B cell (primary cell): Measurements from ENCODE around the gene ERN2. TPM values are rescaled to one million over a fixed set of nuclear protein-coding genes. Genes with fewer than 3 reads are reported as not detected.

Experiments
- ATAC-seq: fragments of 200-7000 bp; cut with Tn5 transposase; one replicate; pipeline ENCODE4 v1.10.0; 2021; ENCODE audit warnings: low read depth, mild to moderate bottlenecking, moderate number of reproducible peaks, moderate library complexity
- CTCF ChIA-PET: fragments of 350-600 bp; sonication (Branson Sonifier 250); formaldehyde crosslinking; loops from one replicate; lab custom pipeline; 2021; ENCODE audit warnings: antibody characterized with exemption, inconsistent platforms; lab: Charles Lee
- POLR2A ChIA-PET: fragments of 350-600 bp; sonication (Branson Sonifier 250); formaldehyde crosslinking; loops from one replicate; lab custom pipeline; 2021; ENCODE audit warnings: antibody characterized with exemption; lab: Charles Lee
- DNase-seq: peaks from one replicate; pipeline ENCODE4 v3.0.0; 2013
- H2AFZ ChIP-seq: 2 replicates; pipeline ENCODE4 v1.6.1; 2012; ENCODE audit warnings: mild to moderate bottlenecking, low read depth, low read length; ENCODE audit not compliant: insufficient read depth, poor library complexity, severe bottlenecking
- H3K27ac ChIP-seq, 2 donors: 1 replicate in 1 of 2; 2 replicates in 1 of 2; pipeline ENCODE4 v1.5.1; 2012 to 2013; ENCODE audit warnings: low read length in 2 of 2, mild to moderate bottlenecking in 2 of 2, moderate library complexity in 1 of 2
- H3K27me3 ChIP-seq, 4 experiments: fragments of 200-600 bp in 1 of 4; sonication (generic) in 1 of 4; replicated peaks in 1 of 4; 1 replicate in 2 of 4; 2 replicates in 2 of 4; pipeline versions ENCODE4 v1.6.1 to v1.7.0; 2013 to 2016; ENCODE audit warnings: low read length in 3 of 4, mild to moderate bottlenecking in 2 of 4, mixed read lengths in 1 of 4, moderate library complexity in 1 of 4; ENCODE audit not compliant: insufficient read depth in 4 of 4, control insufficient read depth in 3 of 4; ENCODE audit errors: control extremely low read depth in 1 of 4
- H3K36me3 ChIP-seq, 2 experiments: replicated peaks in 1 of 2; 1 replicate in 1 of 2; 2 replicates in 1 of 2; pipeline versions ENCODE4 v1.6.1 to v1.7.1; 2013; ENCODE audit warnings: low read length in 1 of 2; ENCODE audit not compliant: insufficient read depth in 2 of 2, control insufficient read depth in 1 of 2; ENCODE audit errors: control extremely low read depth in 1 of 2, extremely low read depth in 1 of 2
- H3K4me1 ChIP-seq, 2 donors: fragments of 200-600 bp in 1 of 2; sonication (generic) in 1 of 2; 1 replicate in 1 of 2; 2 replicates in 1 of 2; pipeline versions ENCODE4 v1.5.1 to v1.6.1; 2013 to 2017; ENCODE audit warnings: low read length in 2 of 2; ENCODE audit not compliant: control insufficient read depth in 2 of 2, insufficient read depth in 2 of 2
- H3K4me2 ChIP-seq: replicated peaks from 2 replicates; pipeline ENCODE3; 2012; ENCODE audit warnings: mild to moderate bottlenecking, low read depth, low read length; ENCODE audit not compliant: poor library complexity, severe bottlenecking
- H3K4me3 ChIP-seq, 5 experiments: fragments of 200-600 bp in 1 of 5; sonication (generic) in 1 of 5; 1 replicate in 3 of 5; 2 replicates in 2 of 5; pipeline versions ENCODE4 v1.5.1 to v1.7.0; 2011 to 2016; ENCODE audit warnings: low read length in 4 of 5, mild to moderate bottlenecking in 4 of 5, low read depth in 2 of 5, control low read depth in 1 of 5, moderate library complexity in 1 of 5; ENCODE audit not compliant: insufficient read depth in 1 of 5; ENCODE audit errors: control extremely low read depth in 1 of 5, extremely low read depth in 1 of 5
- H3K79me2 ChIP-seq: fragments of 200-600 bp; sonication (generic); one replicate; pipeline ENCODE4 v1.6.0; 2016; ENCODE audit warnings: low read length; ENCODE audit not compliant: control insufficient read depth, insufficient read depth
- H3K9ac ChIP-seq: fragments of 200-600 bp; sonication (generic); 2 replicates; pipeline ENCODE4 v1.6.1; 2017; ENCODE audit warnings: mild to moderate bottlenecking, low read length, moderate library complexity
- H3K9me3 ChIP-seq, 3 donors: one replicate each; pipeline versions ENCODE4 v1.6.1 to v1.7.1; 2013; ENCODE audit warnings: low read length in 2 of 3; ENCODE audit not compliant: control insufficient read depth in 2 of 3, insufficient read depth in 1 of 3; ENCODE audit errors: control extremely low read depth in 1 of 3
- H4K20me1 ChIP-seq: 2 replicates; pipeline ENCODE4 v1.6.0; 2012; ENCODE audit warnings: mild to moderate bottlenecking, low read length; ENCODE audit not compliant: insufficient read depth, control insufficient read depth, poor library complexity, severe bottlenecking
- H3K27ac Mint-ChIP-seq: one replicate; pipeline ENCODE4 v1.8.0; 2021; ENCODE audit warnings: mixed read lengths
- H3K27me3 Mint-ChIP-seq: one replicate; pipeline ENCODE4 v1.8.0; 2021; ENCODE audit warnings: mixed read lengths
- H3K4me1 Mint-ChIP-seq: one replicate; pipeline ENCODE4 v1.8.0; 2021; ENCODE audit warnings: mixed read lengths
- H3K4me3 Mint-ChIP-seq: one replicate; pipeline ENCODE4 v1.8.0; 2021; ENCODE audit warnings: mixed read lengths
- H3K9me3 Mint-ChIP-seq: one replicate; pipeline ENCODE4 v1.8.0; 2022; ENCODE audit warnings: mixed read lengths; ENCODE audit not compliant: insufficient read depth
- EZH2 ChIP-seq: IDR thresholded peaks from 2 replicates; pipeline ENCODE4 v1.6.1; 2012; ENCODE audit warnings: borderline replicate concordance, low read depth, mild to moderate bottlenecking, moderate library complexity, low read length; ENCODE audit not compliant: insufficient read depth, poor library complexity, severe bottlenecking
- WGBS: methylation state at CpG from one replicate; pipeline ENCODE4 v1.1.5; 2013; ENCODE audit warnings: missing lambda C conversion rate; ENCODE audit not compliant: insufficient coverage; 5-methylcytosine and 5-hydroxymethylcytosine counted together
- intact Hi-C: fragments of 100-400 bp; cut with micrococcal nuclease; formaldehyde crosslinking; loops from one replicate; pipeline ENCODE4 v1.10.0; 2022
- polyA plus RNA-seq: library from polyadenylated mRNA; depleted of rRNA; stranded (reverse); fragments of >200 nt; gene quantifications from 2 replicates; pipeline ENCODE4 v1.2.3, GENCODE V29; 2012
- total RNA-seq, 2 donors: library from RNA; stranded (reverse); fragments of 120-200 nt in 1 of 2; gene quantifications; 1 replicate in 1 of 2; 2 replicates in 1 of 2; pipeline versions ENCODE4 v1.2.3 to v1.2.4, GENCODE V29; 2013 to 2022
- TF ChIP-seq, protein P1 (sequence below): fragments of 200-600 bp; IDR thresholded peaks from one replicate; pipeline ENCODE4 v1.8.0; 2022; ENCODE audit warnings: antibody characterized with exemption, mild to moderate bottlenecking

ERN2 gene
- total and polyA plus RNA-seq, 2 donors (not counting 1 experiment from before 2014, with no cell fraction given): not detected

GRCh38 chr16:23676924-23677480 is 36.0 kb downstream of the ERN2 start:
- Histone ChIP-seq H3K9me3 (no peaks in the 10 kb centered on the region), H3K27ac (no peak overlapping the region), H3K27me3 (peaks cover 0 to 13% (median 3%) of the 10 kb centered on the region in 4 experiments), H2AFZ (no peak overlapping the region), H3K79me2 (peaks cover 19% of the 10 kb centered on the region), H3K9ac (no peak overlapping the region), H3K4me2 (no peak overlapping the region), H3K36me3 (peaks cover 0 to 7% of the 10 kb centered on the region in 2 experiments), H4K20me1 (no peaks in the 10 kb centered on the region), H3K4me3 (no peak overlapping the region), H3K4me1 (peaks cover 12 to 15% of the 10 kb centered on the region in 2 donors)
- Mint-ChIP-seq H3K4me3 (no peak overlapping the region), H3K9me3 (no peaks in the 10 kb centered on the region), H3K27ac (no peak overlapping the region), H3K27me3 (no peaks in the 10 kb centered on the region), H3K4me1 (peaks cover 17% of the 10 kb centered on the region)
- TF ChIP-seq EZH2: no peak
- TF ChIP-seq, protein P1, sequence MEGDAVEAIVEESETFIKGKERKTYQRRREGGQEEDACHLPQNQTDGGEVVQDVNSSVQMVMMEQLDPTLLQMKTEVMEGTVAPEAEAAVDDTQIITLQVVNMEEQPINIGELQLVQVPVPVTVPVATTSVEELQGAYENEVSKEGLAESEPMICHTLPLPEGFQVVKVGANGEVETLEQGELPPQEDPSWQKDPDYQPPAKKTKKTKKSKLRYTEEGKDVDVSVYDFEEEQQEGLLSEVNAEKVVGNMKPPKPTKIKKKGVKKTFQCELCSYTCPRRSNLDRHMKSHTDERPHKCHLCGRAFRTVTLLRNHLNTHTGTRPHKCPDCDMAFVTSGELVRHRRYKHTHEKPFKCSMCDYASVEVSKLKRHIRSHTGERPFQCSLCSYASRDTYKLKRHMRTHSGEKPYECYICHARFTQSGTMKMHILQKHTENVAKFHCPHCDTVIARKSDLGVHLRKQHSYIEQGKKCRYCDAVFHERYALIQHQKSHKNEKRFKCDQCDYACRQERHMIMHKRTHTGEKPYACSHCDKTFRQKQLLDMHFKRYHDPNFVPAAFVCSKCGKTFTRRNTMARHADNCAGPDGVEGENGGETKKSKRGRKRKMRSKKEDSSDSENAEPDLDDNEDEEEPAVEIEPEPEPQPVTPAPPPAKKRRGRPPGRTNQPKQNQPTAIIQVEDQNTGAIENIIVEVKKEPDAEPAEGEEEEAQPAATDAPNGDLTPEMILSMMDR: no peak
- CTCF ChIA-PET: interaction anchor here (0.7 to 2.7 kb wide), 5 partner anchors 20 to 1014 kb away, joined by 3 to 9 read pairs (median 3); no protein-coding TSS in a partner anchor
- POLR2A ChIA-PET: interaction anchor here (0.7 kb wide), 1 partner anchor 22 kb away, joined by 3 read pairs; no protein-coding TSS in a partner anchor
- 100% methylated on average over 2 of the region's 2 CpGs for WGBS
- DNase-seq (no peak), ATAC-seq (no peak)
- intact Hi-C loops: no loop called here

- H3K4me1 Mint-ChIP-seq: peaks cover 28% of the 10 kb centered on the region
- Histone ChIP-seq H2AFZ (no peak overlapping the region), H3K9ac (no peak overlapping the region), H3K9me3 (no peaks in the 10 kb centered on the region), H3K4me3 (no peak overlapping the region), H3K36me3 (peaks cover 0 to 12% of the 10 kb centered on the region in 2 experiments), H3K79me2 (peaks cover 8% of the 10 kb centered on the region), H3K27me3 (peaks cover 0 to 5% (median 2%) of the 10 kb centered on the region in 4 experiments), H3K4me2 (no peak overlapping the region), H4K20me1 (peaks cover 18% of the 10 kb centered on the region), H3K27ac (no peak overlapping the region), H3K4me1 (peaks cover 20 to 28% of the 10 kb centered on the region in 2 donors)
- H3K4me3 Mint-ChIP-seq: no peak overlapping the region
- intact Hi-C loops: no loop called here
- 91% methylated on average over 8 of the region's 8 CpGs for WGBS
- H3K27ac Mint-ChIP-seq: no peak overlapping the region
- ATAC-seq (no peak), DNase-seq (no peak)
- no peaks in the 10 kb centered on the region for H3K27me3 Mint-ChIP-seq
- CTCF ChIA-PET: no interaction called here
- H3K9me3 Mint-ChIP-seq: no peaks in the 10 kb centered on the region
- POLR2A ChIA-PET: no interaction called here
- TF ChIP-seq EZH2: no peak
- TF ChIP-seq, protein P1: no peak
Measured at GRCh38 chr16:23673971-23674614, 38.9 kb downstream of the ERN2 start.
